COLO829 (cell line): ENCODE data around the gene SAFB2.
"Not testable (repeated sequence)": the region's sequence is repeated elsewhere in the genome, so short reads cannot be mapped to it uniquely, and the experiment has no call there.

Source experiments
- DNase-seq: peaks from one replicate; pipeline ENCODE4 v3.0.0; 2012; ENCODE audit warnings: low spot score

Gene SAFB2

DNA sequence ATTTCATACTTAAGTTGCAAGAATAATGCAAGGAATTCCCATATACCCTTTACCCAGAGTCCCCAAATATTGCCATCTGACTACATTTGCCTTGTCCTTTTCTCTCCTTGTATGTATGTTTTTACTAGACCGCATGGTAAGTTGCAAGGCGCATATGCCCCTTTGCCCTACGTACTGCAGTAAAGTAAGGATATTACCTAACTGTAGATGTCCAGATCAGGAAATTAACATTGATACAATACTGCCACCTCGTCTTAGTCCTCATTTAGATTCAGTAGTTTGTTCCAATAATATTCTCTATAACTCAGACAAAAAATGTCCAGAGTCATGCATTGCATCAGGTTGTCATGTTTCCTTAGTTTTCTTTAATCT is 9.7 kb upstream of the SAFB2 start:
- no peak for DNase-seq

GRCh38 chr19:5631567-5632240 is 9.1 kb upstream of the SAFB2 start:
- no peak for DNase-seq

GRCh38 chr19:5628919-5629481 is 6.4 kb upstream of the SAFB2 start:
- DNase-seq, result no peak

GRCh38 chr19:5628461-5628860 is 5.9 kb upstream of the SAFB2 start:
- no peak for DNase-seq

GRCh38 chr19:5627395-5627904 is 4.9 kb upstream of the SAFB2 start:
- DNase-seq, result peak; percentile 42

- no peak for DNase-seq
These were observed 3.1 kb upstream of the SAFB2 start for GRCh38 chr19:5625641-5626040.

DNA sequence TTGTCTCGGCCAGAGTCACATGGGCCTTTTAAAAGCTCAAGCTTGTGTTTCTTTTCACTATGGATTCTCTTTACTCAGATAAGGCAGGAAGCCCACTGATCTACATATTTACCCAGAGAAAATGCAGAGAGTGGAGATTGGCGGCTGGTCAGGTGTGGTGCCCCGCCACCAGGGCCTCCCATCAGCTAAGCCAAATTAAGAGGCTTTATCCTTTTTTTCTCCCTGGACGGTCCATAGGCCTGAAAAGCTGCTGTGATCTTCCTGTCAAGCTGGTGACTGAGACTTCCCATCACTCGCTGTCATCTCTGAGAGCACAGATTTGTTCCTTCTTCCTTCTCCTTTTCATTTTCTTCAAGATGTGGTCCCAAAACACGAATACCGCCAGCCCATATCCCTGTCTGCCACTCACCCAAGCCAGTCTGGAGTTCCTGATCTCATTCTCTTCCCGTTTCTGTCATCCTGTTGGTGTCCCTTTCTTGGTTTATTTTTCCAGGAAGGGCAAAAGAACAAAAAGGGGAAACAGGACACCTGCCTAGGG is 2.2 kb upstream of the SAFB2 start:
- no peak for DNase-seq

GRCh38 chr19:5624018-5624663 is 1.6 kb upstream of the SAFB2 start:
- DNase-seq, result no peak

- DNase-seq, result no peak
These were observed 931 bp upstream of the SAFB2 start for GRCh38 chr19:5623397-5624017.

GRCh38 chr19:5621945-5622464 is 571 bp downstream of the SAFB2 start:
- DNase-seq, result no peak

- DNase-seq, result no peak
These were observed 1.1 kb downstream of the SAFB2 start for GRCh38 chr19:5621311-5621944.

DNA sequence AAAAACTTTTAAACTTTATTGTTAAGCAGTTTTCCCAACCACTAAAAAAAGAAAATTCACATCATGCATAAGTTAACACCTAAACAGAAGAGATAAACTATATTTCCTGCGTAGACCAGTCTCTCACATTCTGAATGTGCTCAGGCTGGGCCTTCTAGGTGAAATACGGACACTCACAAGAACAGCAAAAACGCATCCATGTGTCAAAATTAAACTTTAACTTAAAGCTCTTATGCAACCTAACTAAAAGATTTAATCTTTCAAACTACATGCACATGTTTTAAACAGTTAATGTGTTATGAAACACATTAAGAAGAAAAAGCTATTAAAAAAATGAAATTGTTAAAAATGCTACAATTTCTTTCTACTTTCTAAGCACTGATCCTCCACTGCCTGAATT is 2.6 kb downstream of the SAFB2 start:
- DNase-seq, result no peak

GRCh38 chr19:5618591-5618990 is 4.0 kb downstream of the SAFB2 start:
- DNase-seq, result no peak

- no peak for DNase-seq
These were observed 5.5 kb downstream of the SAFB2 start for GRCh38 chr19:5617080-5617479.

GRCh38 chr19:5615756-5616327 is 6.7 kb downstream of the SAFB2 start:
- DNase-seq, result no peak

DNA sequence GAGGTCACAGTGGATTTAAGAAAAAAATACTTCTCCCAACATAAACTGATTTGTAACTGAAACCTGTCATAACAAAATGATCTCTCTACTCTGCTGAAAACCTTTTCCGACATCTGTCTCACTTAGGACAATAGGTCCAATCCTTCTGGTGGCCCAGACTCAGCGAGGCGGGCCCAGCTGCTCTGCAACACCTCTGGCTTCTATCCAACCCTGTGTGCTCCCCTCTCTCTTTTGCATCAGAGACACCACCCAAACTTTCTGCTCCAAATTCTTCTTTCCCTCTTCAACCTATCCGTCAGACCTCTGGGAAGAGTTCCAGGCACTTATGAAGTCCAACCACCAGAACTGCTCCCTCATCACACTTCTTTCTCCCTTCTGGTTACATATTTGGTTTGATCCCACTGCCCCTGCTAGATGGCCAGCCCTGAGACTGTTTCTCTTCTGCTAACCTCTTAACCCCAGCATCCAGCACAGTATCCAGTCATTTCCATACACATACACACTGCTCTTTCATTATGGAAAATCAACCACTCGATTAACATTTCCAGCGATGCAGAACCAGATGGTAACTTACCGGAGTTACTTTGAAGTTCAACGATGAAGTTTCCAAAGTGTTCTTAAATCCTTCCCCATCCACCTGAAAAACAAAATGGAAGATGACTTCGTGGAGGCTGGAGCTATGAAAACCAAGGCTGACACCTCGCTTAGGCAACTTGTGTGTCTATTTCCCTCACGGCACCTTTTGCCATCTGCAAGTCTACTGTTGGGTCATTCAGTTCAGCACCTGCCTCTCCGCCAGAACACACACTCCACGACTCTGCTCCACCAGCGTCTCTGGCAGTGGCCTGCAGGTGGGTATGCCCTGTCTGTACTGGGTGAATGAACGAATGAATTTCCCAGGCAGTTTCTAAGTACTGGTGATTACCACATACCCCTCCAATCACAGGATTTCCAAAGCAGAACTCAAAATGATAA is 9.4 kb downstream of the SAFB2 start:
- DNase-seq, result no peak

DNA sequence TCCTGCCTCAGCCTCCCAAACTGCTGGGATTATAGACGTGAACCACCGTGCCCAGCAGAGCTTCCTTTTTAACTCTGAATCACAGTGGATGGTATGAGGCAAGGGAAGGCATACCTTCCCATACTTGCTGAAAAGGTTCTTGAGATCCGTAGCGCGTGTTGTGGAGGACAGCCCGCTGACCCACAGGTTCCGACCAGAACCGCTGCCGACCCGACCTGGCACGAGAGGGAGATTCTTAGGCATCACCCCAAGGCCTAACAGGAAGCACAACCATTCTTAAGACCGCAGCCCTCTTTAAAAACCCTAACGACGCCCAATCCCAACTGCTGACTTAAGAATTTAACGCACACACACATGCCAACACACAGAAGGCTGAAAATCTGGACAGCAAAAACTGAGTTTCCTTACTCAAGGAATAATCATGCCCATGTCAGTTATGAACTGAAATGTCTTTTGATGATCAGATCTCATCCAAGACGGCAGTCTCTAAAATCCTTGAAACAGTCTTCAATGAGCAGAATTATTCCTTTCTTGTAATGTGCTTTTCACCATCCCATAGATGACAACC is 12.6 kb downstream of the SAFB2 start:
- no peak for DNase-seq

DNA sequence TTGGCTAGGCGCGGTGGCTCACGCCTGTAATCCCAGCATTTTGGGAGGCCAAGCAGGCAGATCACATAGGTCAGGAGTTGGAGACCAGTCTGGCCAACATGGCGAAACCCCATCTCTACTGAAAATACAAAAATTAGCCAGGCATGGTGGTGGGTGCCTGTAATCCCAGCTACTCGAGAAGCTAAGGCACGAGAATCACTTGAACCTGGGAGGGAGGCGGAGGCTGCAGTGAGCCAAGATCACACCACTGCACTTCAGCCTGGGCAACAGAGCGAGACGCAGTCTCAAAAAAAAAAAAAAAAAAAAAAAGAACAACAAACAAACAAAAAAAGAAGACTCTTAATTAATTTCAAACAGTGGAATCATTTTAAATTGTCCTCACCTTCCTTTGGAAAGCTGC is 13.8 kb downstream of the SAFB2 start:
- DNase-seq, result not testable (repeated sequence)

GRCh38 chr19:5608291-5608690 is 14.3 kb downstream of the SAFB2 start:
- no peak for DNase-seq
